ENCODE measurements around the gene GNAT1.

Gene GNAT1

GRCh38 chr3:50163572-50164455 is 27.6 kb upstream of the GNAT1 start:
- no peak for DNase-seq

- DNase-seq: no peak
Observed at GRCh38 chr3:50164481-50164880, 26.9 kb upstream of the GNAT1 start.

- DNase-seq: no peak
Observed at GRCh38 chr3:50164984-50165909, 26.2 kb upstream of the GNAT1 start.

- DNase-seq: no peak
Observed at GRCh38 chr3:50165910-50166538, 25.4 kb upstream of the GNAT1 start.

- no peak for DNase-seq
Observed at GRCh38 chr3:50166620-50167019, 24.8 kb upstream of the GNAT1 start.

GRCh38 chr3:50167069-50167840 is 24.2 kb upstream of the GNAT1 start:
- DNase-seq: no peak

GRCh38 chr3:50167841-50168209 is 23.6 kb upstream of the GNAT1 start:
- DNase-seq: no peak

- no peak for DNase-seq
Observed at GRCh38 chr3:50168388-50168787, 23.0 kb upstream of the GNAT1 start.

GRCh38 chr3:50168791-50169190 is 22.6 kb upstream of the GNAT1 start:
- DNase-seq: no peak

- no peak for DNase-seq
Observed at GRCh38 chr3:50169232-50169832, 22.1 kb upstream of the GNAT1 start.

- DNase-seq: no peak
Observed at GRCh38 chr3:50169858-50170257, 21.6 kb upstream of the GNAT1 start.

- DNase-seq: no peak
Observed at GRCh38 chr3:50170689-50171088, 20.7 kb upstream of the GNAT1 start.

- no peak for DNase-seq
Observed at GRCh38 chr3:50171540-50172301, 19.7 kb upstream of the GNAT1 start.

GRCh38 chr3:50172626-50173220 is 18.7 kb upstream of the GNAT1 start:
- no peak for DNase-seq

- no peak for DNase-seq
Observed at GRCh38 chr3:50173685-50174516, 17.5 kb upstream of the GNAT1 start.

- DNase-seq: no peak
Observed at GRCh38 chr3:50174517-50174895, 16.9 kb upstream of the GNAT1 start.

GRCh38 chr3:50174947-50175524 is 16.4 kb upstream of the GNAT1 start:
- no peak for DNase-seq

- DNase-seq: no peak
Observed at GRCh38 chr3:50177346-50177745, 14.1 kb upstream of the GNAT1 start.

- no peak for DNase-seq
Observed at GRCh38 chr3:50179710-50180109, 11.7 kb upstream of the GNAT1 start.

GRCh38 chr3:50181985-50182384 is 9.4 kb upstream of the GNAT1 start:
- DNase-seq: no peak
